ENCODE results near the gene HOXD13. TPM values are rescaled to one million over a fixed set of nuclear protein-coding genes. Genes with fewer than 3 reads are reported as not detected.

Gene HOXD13
- total RNA-seq, 6 experiments from 2014 or later, result 1.2 to 1.7 (median 1.5) TPM

DNA sequence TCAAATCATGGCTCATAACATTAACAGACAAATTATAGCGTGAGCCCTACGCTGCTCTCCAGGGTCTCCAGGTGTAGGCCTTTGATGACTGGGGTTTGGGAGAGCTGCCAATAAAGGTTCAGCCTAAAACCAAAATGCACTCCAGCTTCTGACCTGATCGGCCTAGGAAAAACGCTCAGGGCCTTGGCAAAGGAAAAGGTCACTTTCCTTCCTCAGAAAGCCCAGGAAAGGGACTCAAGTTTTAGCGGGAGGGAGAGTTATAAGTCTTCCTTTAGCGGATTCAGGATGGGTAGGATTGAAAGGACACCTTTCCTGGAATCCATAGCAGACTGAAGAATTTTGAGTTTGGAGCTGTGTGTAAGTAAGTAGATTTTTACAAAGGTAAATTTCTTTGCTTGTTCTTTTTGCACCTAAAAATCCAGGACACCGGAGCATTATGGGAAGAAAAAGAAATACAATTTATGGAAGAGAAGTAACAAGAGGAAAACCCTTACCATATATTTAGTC is 17.5 kb upstream of the HOXD13 start:
- H3K4me1 Mint-ChIP-seq (ENCODE audit: low read depth), result peaks cover 7% of the 10 kb centered on the region
- H3K27me3 Mint-ChIP-seq (ENCODE audit: insufficient read depth), result peaks cover 48% of the 10 kb centered on the region
- DNase-seq, result no peak
- no peak for TF ChIP-seq CTCF (IDR thresholded peaks at IDR 0.05)
- H3K9me3 Mint-ChIP-seq, result no peaks in the 10 kb centered on the region
- H3K27ac Mint-ChIP-seq, result no peak overlapping the region
- H3K36me3 Mint-ChIP-seq (ENCODE audit: low read depth), result no peaks in the 10 kb centered on the region
- no peak overlapping the region for H3K4me3 Mint-ChIP-seq

GRCh38 chr2:176075481-176075880 is 17.0 kb upstream of the HOXD13 start:
- TF ChIP-seq CTCF (IDR thresholded peaks at IDR 0.05), result no peak
- peak overlapping the region; percentile 33; the same call in 1 of the 2 replicates for H3K4me3 Mint-ChIP-seq
- H3K36me3 Mint-ChIP-seq (ENCODE audit: low read depth), result no peaks in the 10 kb centered on the region
- no peaks in the 10 kb centered on the region for H3K9me3 Mint-ChIP-seq
- H3K27me3 Mint-ChIP-seq (ENCODE audit: insufficient read depth), result peaks cover 46% of the 10 kb centered on the region
- peaks cover 7% of the 10 kb centered on the region for H3K4me1 Mint-ChIP-seq (ENCODE audit: low read depth)
- no peak for DNase-seq
- H3K27ac Mint-ChIP-seq, result no peak overlapping the region

- no peak for DNase-seq
- TF ChIP-seq CTCF (IDR thresholded peaks at IDR 0.05), result no peak
These were observed 16.5 kb upstream of the HOXD13 start for GRCh38 chr2:176076063-176076462.

DNA sequence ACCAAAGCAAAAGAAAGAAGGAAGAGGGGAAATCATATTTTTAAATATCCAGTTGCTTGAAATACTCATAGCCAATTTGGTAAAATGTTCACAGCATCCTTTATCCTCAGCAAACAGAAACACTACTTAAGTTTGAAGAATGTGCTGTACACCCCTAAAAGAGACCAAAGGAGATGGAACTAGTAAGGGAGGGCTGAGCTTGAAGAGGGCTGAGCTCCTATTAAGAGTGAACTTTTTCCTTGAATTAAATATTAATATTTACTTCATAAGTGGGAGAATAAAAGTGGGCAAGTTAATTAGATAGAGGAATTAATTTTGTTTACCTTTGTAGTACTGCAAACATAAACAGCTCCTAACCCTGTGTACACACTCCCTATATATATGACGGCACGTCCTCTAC is 15.7 kb upstream of the HOXD13 start:
- Mint-ChIP-seq H3K27me3 (ENCODE audit: insufficient read depth) (peaks cover 48% of the 10 kb centered on the region), H3K36me3 (ENCODE audit: low read depth) (peaks cover 8% of the 10 kb centered on the region; the same call in 1 of the 2 replicates), H3K4me1 (ENCODE audit: low read depth) (peaks cover 7% of the 10 kb centered on the region), H3K27ac (no peak overlapping the region), H3K9me3 (peaks cover 10% of the 10 kb centered on the region), H3K4me3 (no peak overlapping the region)
- TF ChIP-seq CTCF (IDR thresholded peaks at IDR 0.05), result no peak
- DNase-seq, result no peak

More at GRCh38 chr2:176076063-176076462, 16.5 kb upstream of the HOXD13 start:
- Mint-ChIP-seq H3K36me3 (ENCODE audit: low read depth) (peaks cover 1% of the 10 kb centered on the region; the same call in 1 of the 2 replicates), H3K9me3 (peaks cover 3% of the 10 kb centered on the region), H3K27ac (no peak overlapping the region), H3K4me1 (ENCODE audit: low read depth) (peaks cover 7% of the 10 kb centered on the region), H3K27me3 (ENCODE audit: insufficient read depth) (peaks cover 44% of the 10 kb centered on the region), H3K4me3 (no peak overlapping the region; the same call in 1 of the 2 replicates)

- H3K27ac Mint-ChIP-seq, result no peak overlapping the region
- peaks cover 12% of the 10 kb centered on the region for H3K36me3 Mint-ChIP-seq (ENCODE audit: low read depth)
- no peak for TF ChIP-seq CTCF (IDR thresholded peaks at IDR 0.05)
- peaks cover 57% of the 10 kb centered on the region for H3K27me3 Mint-ChIP-seq (ENCODE audit: insufficient read depth)
- peaks cover 25% of the 10 kb centered on the region for H3K9me3 Mint-ChIP-seq
- no peak for DNase-seq
- peak overlapping the region; percentile 84 for H3K4me3 Mint-ChIP-seq
- peaks cover 7% of the 10 kb centered on the region for H3K4me1 Mint-ChIP-seq (ENCODE audit: low read depth)
These were observed 13.8 kb upstream of the HOXD13 start for GRCh38 chr2:176078541-176079284.
